ENCODE results near the gene RNF180.

The RNF180 gene

GRCh38 chr5:64161420-64161819 lies 4.2 kb upstream of the RNF180 start:
- no peaks in the 10 kb centered on the region for H3K4me1 ChIP-seq (ENCODE audit: insufficient read depth, poor library complexity, severe bottlenecking)
- ATAC-seq (ENCODE audit: low read depth) (no peak), DNase-seq (ENCODE audit: low spot score) (no peak)
- no peaks in the 10 kb centered on the region for H3K9me3 ChIP-seq (ENCODE audit: severe bottlenecking)
- H3K4me3 ChIP-seq (ENCODE audit: severe bottlenecking), result no peak overlapping the region
- no peak overlapping the region for H3K27ac ChIP-seq (ENCODE audit: poor library complexity, severe bottlenecking)
- TF ChIP-seq CTCF (IDR thresholded peaks at IDR 0.05; ENCODE audit: poor library complexity, severe bottlenecking), result no peak
- peaks cover 35% of the 10 kb centered on the region for H3K27me3 ChIP-seq (ENCODE audit: insufficient read depth, poor library complexity, severe bottlenecking)
- no peaks in the 10 kb centered on the region for H3K36me3 ChIP-seq (ENCODE audit: low read depth)

- Histone ChIP-seq H3K9me3 (ENCODE audit: severe bottlenecking) (no peaks in the 10 kb centered on the region), H3K36me3 (ENCODE audit: low read depth) (no peaks in the 10 kb centered on the region), H3K4me1 (ENCODE audit: insufficient read depth, poor library complexity, severe bottlenecking) (no peaks in the 10 kb centered on the region), H3K4me3 (ENCODE audit: severe bottlenecking) (no peak overlapping the region), H3K27ac (ENCODE audit: poor library complexity, severe bottlenecking) (no peak overlapping the region), H3K27me3 (ENCODE audit: insufficient read depth, poor library complexity, severe bottlenecking) (peaks cover 52% of the 10 kb centered on the region)
- no peak for DNase-seq (ENCODE audit: low spot score)
- no peak for ATAC-seq (ENCODE audit: low read depth)
- TF ChIP-seq CTCF (IDR thresholded peaks at IDR 0.05; ENCODE audit: poor library complexity, severe bottlenecking), result no peak
Observed at GRCh38 chr5:64163135-64163534, 2.5 kb upstream of the RNF180 start.

GRCh38 chr5:64163746-64164145 lies 1.9 kb upstream of the RNF180 start:
- no peaks in the 10 kb centered on the region for H3K4me1 ChIP-seq (ENCODE audit: insufficient read depth, poor library complexity, severe bottlenecking)
- no peak overlapping the region for H3K27ac ChIP-seq (ENCODE audit: poor library complexity, severe bottlenecking)
- H3K36me3 ChIP-seq (ENCODE audit: low read depth), result no peaks in the 10 kb centered on the region
- H3K9me3 ChIP-seq (ENCODE audit: severe bottlenecking), result no peaks in the 10 kb centered on the region
- peaks cover 53% of the 10 kb centered on the region for H3K27me3 ChIP-seq (ENCODE audit: insufficient read depth, poor library complexity, severe bottlenecking)
- TF ChIP-seq CTCF (IDR thresholded peaks at IDR 0.05; ENCODE audit: poor library complexity, severe bottlenecking), result no peak
- no peak for ATAC-seq (ENCODE audit: low read depth)
- no peak for DNase-seq (ENCODE audit: low spot score)
- no peak overlapping the region for H3K4me3 ChIP-seq (ENCODE audit: severe bottlenecking)

- no peaks in the 10 kb centered on the region for H3K4me1 ChIP-seq (ENCODE audit: insufficient read depth, poor library complexity, severe bottlenecking)
- ATAC-seq (ENCODE audit: low read depth) (no peak), DNase-seq (ENCODE audit: low spot score) (no peak)
- H3K27me3 ChIP-seq (ENCODE audit: insufficient read depth, poor library complexity, severe bottlenecking), result peaks cover 54% of the 10 kb centered on the region
- H3K9me3 ChIP-seq (ENCODE audit: severe bottlenecking), result no peaks in the 10 kb centered on the region
- H3K27ac ChIP-seq (ENCODE audit: poor library complexity, severe bottlenecking), result no peak overlapping the region
- H3K36me3 ChIP-seq (ENCODE audit: low read depth), result no peaks in the 10 kb centered on the region
- TF ChIP-seq CTCF (IDR thresholded peaks at IDR 0.05; ENCODE audit: poor library complexity, severe bottlenecking), result no peak
- no peak overlapping the region for H3K4me3 ChIP-seq (ENCODE audit: severe bottlenecking)
Observed at GRCh38 chr5:64164166-64164565, 1.5 kb upstream of the RNF180 start.

GRCh38 chr5:64165160-64165499 lies 513 bp upstream of the RNF180 start:
- Histone ChIP-seq H3K9me3 (ENCODE audit: severe bottlenecking) (no peaks in the 10 kb centered on the region), H3K4me3 (ENCODE audit: severe bottlenecking) (peak overlapping the region; percentile 51), H3K4me1 (ENCODE audit: insufficient read depth, poor library complexity, severe bottlenecking) (no peaks in the 10 kb centered on the region), H3K27ac (ENCODE audit: poor library complexity, severe bottlenecking) (no peak overlapping the region), H3K27me3 (ENCODE audit: insufficient read depth, poor library complexity, severe bottlenecking) (peaks cover 56% of the 10 kb centered on the region), H3K36me3 (ENCODE audit: low read depth) (no peaks in the 10 kb centered on the region)
- DNase-seq (ENCODE audit: low spot score) (no peak), ATAC-seq (ENCODE audit: low read depth) (no peak)
- TF ChIP-seq CTCF (IDR thresholded peaks at IDR 0.05; ENCODE audit: poor library complexity, severe bottlenecking), result no peak

Measured in RWPE2 (cell line).